Left ventricle myocardium inferior (tissue), 1 donor: Measurements from ENCODE around the gene TRIL. TPM values are rescaled to one million over a fixed set of nuclear protein-coding genes. Genes with fewer than 3 reads are reported as not detected.
A peak's percentile ranks its signal among the peaks of the same experiment; 100 is the strongest.

Source experiments
- DNase-seq: peaks from one replicate; pipeline ENCODE4 v3.0.0-alpha.2; 2020
- H3K27ac ChIP-seq: fragments of 200-600 bp; replicated peaks from 2 replicates; pipeline ENCODE4 v1.8.0; 2021
- H3K27me3 ChIP-seq: fragments of 200-600 bp; 2 replicates; pipeline ENCODE4 v1.8.0; 2021; ENCODE audit warnings: low read depth
- H3K36me3 ChIP-seq: fragments of 200-600 bp; 2 replicates; pipeline ENCODE4 v1.8.0; 2021
- H3K4me1 ChIP-seq: fragments of 200-600 bp; 2 replicates; pipeline ENCODE4 v1.8.0; 2021
- H3K4me3 ChIP-seq: fragments of 200-600 bp; 2 replicates; pipeline ENCODE4 v1.8.0; 2021; ENCODE audit warnings: mild to moderate bottlenecking, moderate library complexity
- H3K9me3 ChIP-seq: fragments of 200-600 bp; replicated peaks from 2 replicates; pipeline ENCODE4 v1.8.0; 2021
- intact Hi-C: fragments of 100-400 bp; cut with micrococcal nuclease; formaldehyde crosslinking; loops from one replicate; pipeline ENCODE4 v1.11.0; 2022
- total RNA-seq: library from RNA; stranded (reverse); fragmentation: NEBNext Ultra II Directional; extraction: Animal tissue kit (Norgen Biotek cat#: 25700); gene quantifications from one replicate; pipeline ENCODE4 v1.2.1, GENCODE V29; 2021
- TF ChIP-seq, protein P1 (sequence below): fragments of 200-600 bp; IDR thresholded peaks from 2 replicates; pipeline ENCODE4 v1.8.0; 2021; ENCODE audit warnings: antibody characterized with exemption, mild to moderate bottlenecking, borderline replicate concordance
- donor health status: DM: no; HTN: yes; CAD: no; lungs with severe emphysema.

TRIL gene
- total RNA-seq, 1 donor from 2014 or later = 1.9 TPM

DNA sequence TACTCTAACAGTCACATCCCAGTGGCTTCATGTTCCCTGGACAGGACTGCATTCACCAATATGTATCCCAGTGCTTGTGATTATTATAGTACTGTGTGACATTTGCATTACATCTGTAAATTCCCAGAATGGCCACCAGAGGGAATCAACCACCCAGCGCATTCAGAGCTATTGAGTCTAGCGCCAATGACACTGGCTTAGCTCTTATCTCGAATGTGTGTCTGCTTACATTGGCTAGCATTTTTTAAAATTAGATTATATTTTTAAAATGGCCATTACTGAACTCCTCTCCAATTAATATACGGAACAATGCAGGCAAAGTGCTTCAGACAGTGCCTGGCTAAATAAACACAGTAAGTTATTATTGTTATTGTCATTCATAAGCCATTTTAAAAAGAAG lies 36.3 kb downstream of the TRIL start:
- H3K27me3 ChIP-seq = no peaks in the 10 kb centered on the region
- peaks cover 18% of the 10 kb centered on the region for H3K4me1 ChIP-seq
- H3K36me3 ChIP-seq = no peaks in the 10 kb centered on the region
- H3K27ac ChIP-seq = no peak overlapping the region
- TF ChIP-seq, protein P1, sequence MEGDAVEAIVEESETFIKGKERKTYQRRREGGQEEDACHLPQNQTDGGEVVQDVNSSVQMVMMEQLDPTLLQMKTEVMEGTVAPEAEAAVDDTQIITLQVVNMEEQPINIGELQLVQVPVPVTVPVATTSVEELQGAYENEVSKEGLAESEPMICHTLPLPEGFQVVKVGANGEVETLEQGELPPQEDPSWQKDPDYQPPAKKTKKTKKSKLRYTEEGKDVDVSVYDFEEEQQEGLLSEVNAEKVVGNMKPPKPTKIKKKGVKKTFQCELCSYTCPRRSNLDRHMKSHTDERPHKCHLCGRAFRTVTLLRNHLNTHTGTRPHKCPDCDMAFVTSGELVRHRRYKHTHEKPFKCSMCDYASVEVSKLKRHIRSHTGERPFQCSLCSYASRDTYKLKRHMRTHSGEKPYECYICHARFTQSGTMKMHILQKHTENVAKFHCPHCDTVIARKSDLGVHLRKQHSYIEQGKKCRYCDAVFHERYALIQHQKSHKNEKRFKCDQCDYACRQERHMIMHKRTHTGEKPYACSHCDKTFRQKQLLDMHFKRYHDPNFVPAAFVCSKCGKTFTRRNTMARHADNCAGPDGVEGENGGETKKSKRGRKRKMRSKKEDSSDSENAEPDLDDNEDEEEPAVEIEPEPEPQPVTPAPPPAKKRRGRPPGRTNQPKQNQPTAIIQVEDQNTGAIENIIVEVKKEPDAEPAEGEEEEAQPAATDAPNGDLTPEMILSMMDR = peak; percentile 90
- no peak for DNase-seq
- H3K9me3 ChIP-seq = no peaks in the 10 kb centered on the region
- intact Hi-C loops = loop anchor here (1.0 to 5.0 kb wide), 2 partner anchors 184 to 485 kb away; no protein-coding TSS in a partner anchor
- H3K4me3 ChIP-seq = no peak overlapping the region

- no peaks in the 10 kb centered on the region for H3K36me3 ChIP-seq
- no peak for DNase-seq
- no peaks in the 10 kb centered on the region for H3K9me3 ChIP-seq
- peaks cover 12% of the 10 kb centered on the region for H3K4me1 ChIP-seq
- H3K27me3 ChIP-seq = no peaks in the 10 kb centered on the region
- TF ChIP-seq, protein P1 = no peak
- intact Hi-C loops = loop anchor here (5.0 kb wide), 1 partner anchor 487 kb away; no protein-coding TSS in a partner anchor
- H3K27ac ChIP-seq = no peak overlapping the region
- no peak overlapping the region for H3K4me3 ChIP-seq
Observed at GRCh38 chr7:28920424-28920823, 37.7 kb downstream of the TRIL start.

DNA sequence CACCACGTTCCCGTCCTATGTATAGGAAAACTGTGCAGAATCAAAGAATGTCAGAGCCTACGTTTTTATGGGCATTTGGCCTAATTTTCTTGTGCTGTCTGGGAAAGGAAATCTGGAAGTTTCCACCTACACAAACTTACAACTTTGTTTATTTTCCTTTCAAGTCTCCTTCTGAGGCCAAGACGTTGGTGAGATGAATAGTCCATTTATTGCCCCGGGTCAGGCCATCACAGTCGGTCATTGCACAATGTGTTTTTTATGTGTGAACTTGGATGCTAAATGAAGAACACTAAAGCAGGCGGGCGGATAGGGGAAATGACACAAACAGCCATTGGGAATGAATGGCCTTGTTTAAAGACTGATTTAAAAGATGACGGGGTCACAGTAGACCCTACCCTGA lies 38.6 kb downstream of the TRIL start:
- no peaks in the 10 kb centered on the region for H3K9me3 ChIP-seq
- H3K4me3 ChIP-seq = no peak overlapping the region
- H3K27me3 ChIP-seq = no peaks in the 10 kb centered on the region
- H3K4me1 ChIP-seq = peaks cover 12% of the 10 kb centered on the region
- no peak for DNase-seq
- no peaks in the 10 kb centered on the region for H3K36me3 ChIP-seq
- intact Hi-C loops = no loop called here
- H3K27ac ChIP-seq = no peak overlapping the region
- TF ChIP-seq, protein P1 = no peak

- DNase-seq = no peak
- H3K36me3 ChIP-seq = no peaks in the 10 kb centered on the region
- H3K9me3 ChIP-seq = peaks cover 17% of the 10 kb centered on the region
- intact Hi-C loops = no loop called here
- no peaks in the 10 kb centered on the region for H3K4me1 ChIP-seq
- no peak overlapping the region for H3K27ac ChIP-seq
- TF ChIP-seq, protein P1 = no peak
- H3K4me3 ChIP-seq = no peak overlapping the region
- H3K27me3 ChIP-seq = no peaks in the 10 kb centered on the region
Observed at GRCh38 chr7:28908775-28909174, 49.4 kb downstream of the TRIL start.

DNA sequence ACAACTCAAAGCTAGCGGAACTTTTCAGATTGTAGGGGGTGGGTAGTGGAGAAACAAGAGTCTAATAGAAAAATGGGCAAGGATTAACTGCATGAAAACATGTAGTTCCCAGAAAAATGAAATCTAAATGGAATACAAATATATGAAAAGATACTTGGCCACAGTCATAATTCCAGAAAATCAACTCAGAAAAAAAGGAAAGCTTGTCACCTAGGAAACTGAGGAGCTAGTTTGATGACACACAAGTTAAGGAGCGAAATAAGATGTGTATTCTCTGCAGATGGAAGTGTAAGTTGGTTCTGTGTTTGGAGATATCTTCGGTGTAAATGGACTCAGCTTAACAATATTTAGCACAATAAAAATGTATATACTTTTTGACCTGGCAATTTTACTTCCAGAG lies 52.7 kb downstream of the TRIL start:
- Histone ChIP-seq H3K9me3 (peaks cover 2% of the 10 kb centered on the region), H3K36me3 (no peaks in the 10 kb centered on the region), H3K27ac (no peak overlapping the region), H3K27me3 (no peaks in the 10 kb centered on the region), H3K4me3 (no peak overlapping the region), H3K4me1 (no peaks in the 10 kb centered on the region)
- intact Hi-C loops = no loop called here
- no peak for DNase-seq
- TF ChIP-seq, protein P1 = no peak

DNA sequence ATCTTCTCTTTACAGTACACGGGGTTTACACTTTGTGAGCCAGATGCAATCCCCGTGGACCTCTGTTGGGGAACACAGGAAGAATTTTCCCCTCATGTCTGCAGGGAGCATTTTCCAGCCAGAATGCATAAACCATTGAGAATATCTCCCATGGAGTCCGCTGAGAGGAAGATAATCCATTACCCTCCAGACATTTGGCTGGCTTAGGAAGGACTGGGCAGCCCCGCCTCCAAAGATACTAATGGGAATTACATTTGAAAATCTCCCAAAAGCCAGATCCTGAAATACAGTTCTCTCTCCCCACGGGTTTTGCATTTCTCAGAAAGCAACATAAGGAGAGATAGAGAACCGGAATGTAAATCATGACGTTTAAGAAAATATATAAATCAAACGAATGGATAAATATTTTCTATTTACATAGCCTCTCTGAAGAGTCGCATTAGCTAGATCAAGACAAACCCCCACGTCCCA lies 53.5 kb downstream of the TRIL start:
- no peaks in the 10 kb centered on the region for H3K36me3 ChIP-seq
- no peaks in the 10 kb centered on the region for H3K4me1 ChIP-seq
- peak overlapping the region; percentile 43 for H3K4me3 ChIP-seq
- no peaks in the 10 kb centered on the region for H3K27me3 ChIP-seq
- intact Hi-C loops = no loop called here
- H3K27ac ChIP-seq = no peak overlapping the region
- no peak for DNase-seq
- no peaks in the 10 kb centered on the region for H3K9me3 ChIP-seq
- TF ChIP-seq, protein P1 = no peak
